HepG2 (cell line): ENCODE measurements around the gene TM4SF5. TPM values are rescaled to one million over a fixed set of nuclear protein-coding genes. Genes with fewer than 3 reads are reported as not detected.

Source experiments
- HNRNPK ChIP-seq: fragments of 200-400 bp; formaldehyde crosslinking; IDR thresholded peaks from 2 replicates; pipeline ENCODE4 v1.6.1; 2018; ENCODE audit warnings: low read length, low read depth, moderate library complexity, mild to moderate bottlenecking; ENCODE audit not compliant: poor library complexity, severe bottlenecking
- ZMYM4 ChIP-seq: sonication (generic); formaldehyde crosslinking; IDR thresholded peaks from 2 replicates; pipeline ENCODE4 v1.8.1; 2023; ENCODE audit warnings: mild to moderate bottlenecking, missing genetic modification reagents
- ZNF318 ChIP-seq: sonication (generic); formaldehyde crosslinking; IDR thresholded peaks from 2 replicates; pipeline ENCODE4 v1.4.0; 2020; ENCODE audit warnings: mild to moderate bottlenecking, missing genetic modification reagents
- ZNF503 ChIP-seq: sonication (generic); formaldehyde crosslinking; IDR thresholded peaks from 2 replicates; pipeline ENCODE4 v1.4.0; 2020; ENCODE audit warnings: missing genetic modification reagents
- ZNF687 ChIP-seq: sonication (generic); formaldehyde crosslinking; IDR thresholded peaks from 2 replicates; pipeline ENCODE4 v1.5.1; 2020; ENCODE audit warnings: mild to moderate bottlenecking, missing genetic modification reagents, moderate library complexity
- ZNF879 ChIP-seq: sonication (generic); formaldehyde crosslinking; IDR thresholded peaks from 2 replicates; pipeline ENCODE4 v1.8.1; 2023; ENCODE audit warnings: missing genetic modification reagents
- ZSCAN5A ChIP-seq: sonication (generic); formaldehyde crosslinking; IDR thresholded peaks from 2 replicates; pipeline ENCODE4 v1.8.0; 2022; ENCODE audit warnings: mild to moderate bottlenecking, missing genetic modification reagents, borderline replicate concordance
- polyA plus RNA-seq, 8 experiments: library from polyadenylated mRNA; depleted of rRNA in 3 of 8; stranded (reverse) in 7 of 8; unstranded in 1 of 8; fragments of >200 nt; fragmentation: Illumina TruSeq in 4 of 8; extraction: Trizol in 4 of 8; gene quantifications; 2 replicates each; pipeline versions ENCODE4 v1.2.1 to v1.2.3, GENCODE V29; 2011 to 2016; ENCODE audit warnings: low read depth in 4 of 8, missing spikeins in 1 of 8, mixed read lengths in 1 of 8; ENCODE audit not compliant: insufficient read depth in 1 of 8
- total RNA-seq, 5 experiments: library from RNA; depleted of rRNA; stranded (reverse); fragments of >200 nt; fragmentation: Illumina TruSeq; extraction: Trizol; gene quantifications; 2 replicates each; pipeline ENCODE4 v1.2.3, GENCODE V29; 2016; ENCODE audit warnings: low read depth in 1 of 5

Gene TM4SF5
- total and polyA plus RNA-seq, 2 of the 13 experiments (the other 11 are each of a cell fraction or from before 2014, with no cell fraction given), result 30.1 to 126 TPM

- TF ChIP-seq ZNF687 (CRISPR knock-in tag) (peak; percentile 90), ZNF879 (CRISPR knock-in tag) (0 out of 2 replicates have a peak, but pooled peaks have one; percentile 62), ZMYM4 (CRISPR knock-in tag) (peak; percentile 59), HNRNPK (peak; percentile 81), ZSCAN5A (CRISPR knock-in tag) (peak; percentile 47; the same call in 1 of the 2 replicates), ZNF503 (no peak), ZNF318 (peak; percentile 76; the same call in 1 of the 2 replicates)
Measured at GRCh38 chr17:4789951-4790704, 18.4 kb downstream of the TM4SF5 start (continued).
